GM12801 (cell line): ENCODE data around the gene MARCHF3.

Experiments
- TF ChIP-seq, protein P1 (sequence below): IDR thresholded peaks from one replicate; pipeline ENCODE4 v1.5.1; 2011; ENCODE audit warnings: control low read depth; ENCODE audit not compliant: insufficient read length; ENCODE audit errors: extremely low read depth

The MARCHF3 gene

GRCh38 chr5:126878085-126878484 lies 152.3 kb downstream of the MARCHF3 start:
- TF ChIP-seq, protein P1, sequence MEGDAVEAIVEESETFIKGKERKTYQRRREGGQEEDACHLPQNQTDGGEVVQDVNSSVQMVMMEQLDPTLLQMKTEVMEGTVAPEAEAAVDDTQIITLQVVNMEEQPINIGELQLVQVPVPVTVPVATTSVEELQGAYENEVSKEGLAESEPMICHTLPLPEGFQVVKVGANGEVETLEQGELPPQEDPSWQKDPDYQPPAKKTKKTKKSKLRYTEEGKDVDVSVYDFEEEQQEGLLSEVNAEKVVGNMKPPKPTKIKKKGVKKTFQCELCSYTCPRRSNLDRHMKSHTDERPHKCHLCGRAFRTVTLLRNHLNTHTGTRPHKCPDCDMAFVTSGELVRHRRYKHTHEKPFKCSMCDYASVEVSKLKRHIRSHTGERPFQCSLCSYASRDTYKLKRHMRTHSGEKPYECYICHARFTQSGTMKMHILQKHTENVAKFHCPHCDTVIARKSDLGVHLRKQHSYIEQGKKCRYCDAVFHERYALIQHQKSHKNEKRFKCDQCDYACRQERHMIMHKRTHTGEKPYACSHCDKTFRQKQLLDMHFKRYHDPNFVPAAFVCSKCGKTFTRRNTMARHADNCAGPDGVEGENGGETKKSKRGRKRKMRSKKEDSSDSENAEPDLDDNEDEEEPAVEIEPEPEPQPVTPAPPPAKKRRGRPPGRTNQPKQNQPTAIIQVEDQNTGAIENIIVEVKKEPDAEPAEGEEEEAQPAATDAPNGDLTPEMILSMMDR = no peak

- TF ChIP-seq, protein P1 = no peak
These were observed 152.8 kb downstream of the MARCHF3 start for GRCh38 chr5:126877602-126878001.

GRCh38 chr5:126875303-126875785 lies 155.0 kb downstream of the MARCHF3 start:
- TF ChIP-seq, protein P1 = no peak

- TF ChIP-seq, protein P1 = no peak
These were observed 157.6 kb downstream of the MARCHF3 start for GRCh38 chr5:126872561-126873354.

- TF ChIP-seq, protein P1 = no peak
These were observed 158.9 kb downstream of the MARCHF3 start for GRCh38 chr5:126871441-126871840.

- TF ChIP-seq, protein P1 = no peak
These were observed 161.3 kb downstream of the MARCHF3 start for GRCh38 chr5:126869005-126869451.

DNA sequence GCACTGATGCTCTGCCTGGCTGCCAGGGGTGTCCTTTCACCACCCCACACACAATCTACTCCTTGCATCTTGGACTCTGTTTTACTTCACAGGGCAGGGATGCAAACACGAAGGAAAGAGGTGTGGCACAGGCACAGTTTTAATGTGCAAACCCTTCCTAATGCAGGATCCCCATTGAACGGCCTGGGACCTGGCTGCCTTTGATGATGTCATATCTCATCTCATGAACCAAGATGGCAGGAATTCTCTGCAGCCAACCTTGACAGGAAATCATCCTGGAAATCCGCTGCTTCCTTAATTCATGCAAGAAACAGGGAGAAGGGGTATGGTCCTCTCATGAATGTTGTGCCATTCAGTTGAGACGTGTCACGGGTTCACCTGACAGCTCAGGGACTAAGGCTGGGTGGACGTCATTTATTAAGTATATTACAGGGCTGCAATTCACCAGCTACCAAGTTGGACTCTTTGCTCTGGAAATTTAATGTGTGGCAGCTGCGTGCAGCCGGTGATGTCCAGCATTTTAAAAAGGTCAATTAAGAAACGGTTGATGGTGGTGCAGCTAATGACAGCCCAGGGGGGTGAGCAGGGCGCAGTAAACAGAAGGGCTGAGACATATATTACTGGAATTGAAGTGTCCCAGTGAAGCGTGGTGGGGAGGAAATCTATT lies 161.9 kb downstream of the MARCHF3 start:
- TF ChIP-seq, protein P1 = no peak
